Stimulated activated CD4-positive, alpha-beta T cell treated with anti-CD3 and anti-CD28 coated beads, TNF-alpha, amount 100 ng/mL, for 1 hour (primary cell): ENCODE results near the gene CSNK2A2.

ENCODE experiments used
- DNase-seq, 3 donors: peaks; one replicate each; pipeline ENCODE4 v3.0.0-alpha.2; 2020; ENCODE audit warnings: low read depth in 3 of 3, low spot score in 1 of 3

The CSNK2A2 gene

GRCh38 chr16:58200004-58200797, 2.3 kb upstream of the CSNK2A2 start:
- no peak for DNase-seq

- no peak for DNase-seq
These were observed 1.0 kb upstream of the CSNK2A2 start for GRCh38 chr16:58198803-58199411.

- peak in 1 of 3 donors; percentile 5 for DNase-seq
These were observed 443 bp downstream of the CSNK2A2 start for GRCh38 chr16:58197314-58198012.

GRCh38 chr16:58196898-58197313, 1.0 kb downstream of the CSNK2A2 start:
- DNase-seq, result no peak

GRCh38 chr16:58195771-58196170, 2.1 kb downstream of the CSNK2A2 start:
- DNase-seq, result no peak

GRCh38 chr16:58195344-58195743, 2.6 kb downstream of the CSNK2A2 start:
- no peak for DNase-seq

GRCh38 chr16:58194790-58195189, 3.1 kb downstream of the CSNK2A2 start:
- DNase-seq, result no peak

GRCh38 chr16:58187665-58188421, 10.1 kb downstream of the CSNK2A2 start:
- DNase-seq, result no peak

GRCh38 chr16:58187092-58187491, 10.8 kb downstream of the CSNK2A2 start:
- no peak for DNase-seq

GRCh38 chr16:58186176-58186944, 11.5 kb downstream of the CSNK2A2 start:
- no peak for DNase-seq

GRCh38 chr16:58177353-58177710, 20.6 kb downstream of the CSNK2A2 start:
- DNase-seq, result no peak

GRCh38 chr16:58176608-58177352, 21.1 kb downstream of the CSNK2A2 start:
- no peak for DNase-seq

GRCh38 chr16:58170223-58170622, 27.7 kb downstream of the CSNK2A2 start:
- no peak for DNase-seq

GRCh38 chr16:58160855-58161254, 37.1 kb downstream of the CSNK2A2 start:
- no peak for DNase-seq

- DNase-seq, result no peak
These were observed 39.2 kb downstream of the CSNK2A2 start for GRCh38 chr16:58158725-58159124.

- no peak for DNase-seq
These were observed 39.9 kb downstream of the CSNK2A2 start for GRCh38 chr16:58157951-58158540.

- no peak for DNase-seq
These were observed 40.7 kb downstream of the CSNK2A2 start for GRCh38 chr16:58157239-58157638.

GRCh38 chr16:58155839-58156238, 42.1 kb downstream of the CSNK2A2 start:
- no peak for DNase-seq

- no peak for DNase-seq
These were observed 43.6 kb downstream of the CSNK2A2 start for GRCh38 chr16:58154345-58154744.
